ENCODE measurements around the gene LCK. TPM values are rescaled to one million over a fixed set of nuclear protein-coding genes. Genes with fewer than 3 reads are reported as not detected.

Gene LCK
- total RNA-seq, 1 donor from 2014 or later, result 1.1 TPM

DNA sequence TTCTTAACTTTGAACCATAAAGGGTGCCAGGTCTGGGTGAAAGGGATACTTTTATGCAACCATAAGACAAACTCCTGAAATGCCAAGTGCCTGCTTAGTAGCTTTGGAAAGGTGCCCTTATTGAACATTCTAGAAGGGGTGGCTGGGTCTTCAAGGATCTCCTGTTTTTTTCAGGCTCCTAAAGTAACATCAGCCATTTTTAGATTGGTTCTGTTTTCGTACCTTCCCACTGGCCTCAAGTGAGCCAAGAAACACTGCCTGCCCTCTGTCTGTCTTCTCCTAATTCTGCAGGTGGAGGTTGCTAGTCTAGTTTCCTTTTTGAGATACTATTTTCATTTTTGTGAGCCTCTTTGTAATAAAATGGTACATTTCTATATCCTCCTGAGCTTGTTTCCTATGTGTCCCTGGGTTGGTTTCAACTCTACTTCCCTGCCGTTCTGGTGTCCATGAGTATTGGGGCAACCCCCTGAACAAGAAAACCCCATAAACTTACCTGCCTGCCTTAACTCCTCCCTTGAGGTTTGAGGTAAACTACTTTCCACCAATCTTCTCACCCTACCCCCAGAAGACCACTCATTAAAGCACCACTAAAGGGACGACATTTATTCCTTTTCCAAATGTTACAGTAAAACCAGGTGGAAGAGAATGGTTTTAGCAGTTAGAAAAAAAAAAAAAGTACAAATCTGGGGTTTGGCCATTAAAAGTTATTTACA lies 82.3 kb downstream of the LCK start:
- no peaks in the 10 kb centered on the region for H3K9me3 Mint-ChIP-seq (ENCODE audit: unreplicated experiment)
- peaks cover 23% of the 10 kb centered on the region for H3K27me3 Mint-ChIP-seq (ENCODE audit: unreplicated experiment)
- H3K36me3 Mint-ChIP-seq (ENCODE audit: low read depth, unreplicated experiment), result peaks cover 47% of the 10 kb centered on the region
- peak overlapping the region; percentile 98 for H3K4me3 Mint-ChIP-seq (ENCODE audit: unreplicated experiment)
- H3K27ac Mint-ChIP-seq (ENCODE audit: unreplicated experiment), result peak overlapping the region; percentile 86
- TF ChIP-seq, protein P1, sequence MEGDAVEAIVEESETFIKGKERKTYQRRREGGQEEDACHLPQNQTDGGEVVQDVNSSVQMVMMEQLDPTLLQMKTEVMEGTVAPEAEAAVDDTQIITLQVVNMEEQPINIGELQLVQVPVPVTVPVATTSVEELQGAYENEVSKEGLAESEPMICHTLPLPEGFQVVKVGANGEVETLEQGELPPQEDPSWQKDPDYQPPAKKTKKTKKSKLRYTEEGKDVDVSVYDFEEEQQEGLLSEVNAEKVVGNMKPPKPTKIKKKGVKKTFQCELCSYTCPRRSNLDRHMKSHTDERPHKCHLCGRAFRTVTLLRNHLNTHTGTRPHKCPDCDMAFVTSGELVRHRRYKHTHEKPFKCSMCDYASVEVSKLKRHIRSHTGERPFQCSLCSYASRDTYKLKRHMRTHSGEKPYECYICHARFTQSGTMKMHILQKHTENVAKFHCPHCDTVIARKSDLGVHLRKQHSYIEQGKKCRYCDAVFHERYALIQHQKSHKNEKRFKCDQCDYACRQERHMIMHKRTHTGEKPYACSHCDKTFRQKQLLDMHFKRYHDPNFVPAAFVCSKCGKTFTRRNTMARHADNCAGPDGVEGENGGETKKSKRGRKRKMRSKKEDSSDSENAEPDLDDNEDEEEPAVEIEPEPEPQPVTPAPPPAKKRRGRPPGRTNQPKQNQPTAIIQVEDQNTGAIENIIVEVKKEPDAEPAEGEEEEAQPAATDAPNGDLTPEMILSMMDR (IDR thresholded peaks at IDR 0.05; ENCODE audit: unreplicated experiment), result no peak
- no peak for DNase-seq (ENCODE audit: low spot score)
- peaks cover 34% of the 10 kb centered on the region for H3K4me1 Mint-ChIP-seq (ENCODE audit: unreplicated experiment)

DNA sequence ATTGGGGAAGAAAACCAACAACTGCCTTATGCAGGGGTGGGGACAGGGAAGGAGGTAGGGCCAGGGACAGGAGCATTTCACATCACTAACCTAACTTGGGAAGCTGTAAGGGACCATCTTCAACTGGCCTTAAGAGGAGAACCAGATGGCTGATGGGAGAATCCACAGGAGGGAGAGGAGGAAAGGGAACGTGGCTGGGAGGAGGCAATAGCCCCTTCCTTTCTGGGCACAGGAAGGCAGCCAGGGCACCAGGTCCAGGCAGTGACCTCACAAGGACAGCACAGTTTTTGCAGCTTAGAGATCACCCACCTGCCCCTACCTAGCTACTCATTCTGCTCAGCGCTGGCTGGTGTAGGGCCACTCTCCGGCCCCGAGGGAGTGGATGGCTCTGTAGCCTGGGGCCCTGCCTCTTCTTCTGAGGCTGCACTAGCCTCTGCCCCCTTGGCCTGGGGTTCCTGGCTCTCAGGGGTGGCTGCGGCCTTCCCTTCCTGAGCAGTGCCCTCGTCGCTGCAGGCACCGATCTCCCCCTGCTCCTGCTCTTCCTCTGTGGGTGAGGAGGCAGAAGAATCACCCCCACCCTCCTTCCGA lies 83.3 kb downstream of the LCK start:
- Mint-ChIP-seq H3K27me3 (ENCODE audit: unreplicated experiment) (peaks cover 30% of the 10 kb centered on the region), H3K27ac (ENCODE audit: unreplicated experiment) (peak overlapping the region; percentile 70), H3K4me1 (ENCODE audit: unreplicated experiment) (peaks cover 39% of the 10 kb centered on the region), H3K9me3 (ENCODE audit: unreplicated experiment) (no peaks in the 10 kb centered on the region), H3K4me3 (ENCODE audit: unreplicated experiment) (peak overlapping the region; percentile 98), H3K36me3 (ENCODE audit: low read depth, unreplicated experiment) (peaks cover 46% of the 10 kb centered on the region)
- TF ChIP-seq, protein P1 (IDR thresholded peaks at IDR 0.05; ENCODE audit: unreplicated experiment), result no peak
- no peak for DNase-seq (ENCODE audit: low spot score)

DNA sequence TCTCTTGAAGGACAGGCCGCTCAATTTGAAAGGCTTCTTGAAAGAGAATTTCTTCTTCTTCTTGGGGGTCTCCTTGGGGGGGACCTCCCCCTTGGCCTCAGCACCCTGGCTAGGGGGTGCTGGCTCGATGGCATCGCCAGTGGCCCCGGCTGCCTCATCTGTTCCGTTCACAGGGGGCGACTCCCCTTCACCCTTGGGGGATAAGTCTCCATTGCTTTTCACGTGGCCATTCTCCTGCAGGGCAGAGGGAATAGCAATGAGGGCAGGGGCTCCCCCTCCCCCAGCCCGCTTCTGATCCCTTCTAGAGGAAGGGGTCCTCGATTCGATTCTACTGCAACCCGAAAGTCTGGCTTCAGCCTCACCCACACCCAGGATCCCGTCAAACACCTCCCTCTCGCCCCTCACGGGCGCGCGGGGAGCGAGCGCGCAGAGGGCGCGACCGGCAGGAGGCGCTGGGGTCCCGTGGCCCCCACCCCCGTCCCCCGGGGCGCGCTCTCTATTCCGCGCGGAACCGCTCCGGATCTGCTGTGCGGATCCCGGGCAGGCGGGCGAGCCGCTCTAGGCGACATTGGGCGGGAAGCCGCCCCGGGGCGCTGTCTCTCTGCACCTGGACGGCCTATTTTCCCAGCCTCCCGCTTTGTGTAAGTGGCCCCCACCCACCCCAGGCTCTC lies 83.9 kb downstream of the LCK start:
- Mint-ChIP-seq H3K4me1 (ENCODE audit: unreplicated experiment) (peaks cover 42% of the 10 kb centered on the region), H3K27me3 (ENCODE audit: unreplicated experiment) (peaks cover 35% of the 10 kb centered on the region), H3K9me3 (ENCODE audit: unreplicated experiment) (no peaks in the 10 kb centered on the region), H3K27ac (ENCODE audit: unreplicated experiment) (peak overlapping the region; percentile 84), H3K4me3 (ENCODE audit: unreplicated experiment) (peak overlapping the region; percentile 98), H3K36me3 (ENCODE audit: low read depth, unreplicated experiment) (peaks cover 43% of the 10 kb centered on the region)
- peak; percentile 58 for DNase-seq (ENCODE audit: low spot score)
- TF ChIP-seq, protein P1 (IDR thresholded peaks at IDR 0.05; ENCODE audit: unreplicated experiment), result peak; percentile 55

DNA sequence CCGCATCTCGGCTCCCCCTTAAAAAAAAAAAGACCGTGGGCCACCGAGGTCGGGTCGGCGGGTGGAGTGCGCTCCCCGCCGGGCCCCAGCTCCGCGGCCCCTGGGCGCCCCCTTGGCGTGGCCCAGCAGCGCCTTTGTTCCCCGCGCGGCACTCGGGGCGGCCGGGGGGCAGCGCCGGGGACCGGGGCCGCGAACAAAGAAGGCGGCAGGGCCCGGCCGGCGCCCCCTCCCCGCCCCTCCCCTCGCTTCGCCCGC lies 84.4 kb downstream of the LCK start:
- Mint-ChIP-seq H3K27me3 (ENCODE audit: unreplicated experiment) (peaks cover 35% of the 10 kb centered on the region), H3K4me3 (ENCODE audit: unreplicated experiment) (peak overlapping the region; percentile 98), H3K27ac (ENCODE audit: unreplicated experiment) (no peak overlapping the region), H3K4me1 (ENCODE audit: unreplicated experiment) (peaks cover 44% of the 10 kb centered on the region), H3K36me3 (ENCODE audit: low read depth, unreplicated experiment) (peaks cover 43% of the 10 kb centered on the region), H3K9me3 (ENCODE audit: unreplicated experiment) (no peaks in the 10 kb centered on the region)
- DNase-seq (ENCODE audit: low spot score), result no peak
- TF ChIP-seq, protein P1 (IDR thresholded peaks at IDR 0.05; ENCODE audit: unreplicated experiment), result no peak

Other genes starting within 250 kb of the LCK start
- gene KHDRBS1, start 237.4 kb upstream of the LCK start, total RNA-seq (ENCODE audit: unreplicated experiment), result 203 TPM
- gene TMEM39B, start 178.3 kb upstream of the LCK start, total RNA-seq (ENCODE audit: unreplicated experiment), result 26.9 TPM
- gene KPNA6, start 143.2 kb upstream of the LCK start, total RNA-seq (ENCODE audit: unreplicated experiment), result 95.3 TPM
- 65.3 TPM for gene TXLNA, start 71.6 kb upstream of the LCK start, total RNA-seq (ENCODE audit: unreplicated experiment)
- gene CCDC28B, start 50.7 kb upstream of the LCK start, total RNA-seq (ENCODE audit: unreplicated experiment), result 22.9 TPM
- gene IQCC, start 45.6 kb upstream of the LCK start, total RNA-seq (ENCODE audit: unreplicated experiment), result 1.9 TPM
- gene DCDC2B, start 42.2 kb upstream of the LCK start, total RNA-seq (ENCODE audit: unreplicated experiment), result not detected
- 23.2 TPM for gene TMEM234, start 28.9 kb upstream of the LCK start, total RNA-seq (ENCODE audit: unreplicated experiment)
- 174 TPM for gene EIF3I, start 28.9 kb upstream of the LCK start, total RNA-seq (ENCODE audit: unreplicated experiment)
- gene FAM167B, start 4.0 kb upstream of the LCK start, total RNA-seq (ENCODE audit: unreplicated experiment), result 1.4 TPM
- 143 TPM for gene HDAC1, start 40.8 kb downstream of the LCK start, total RNA-seq (ENCODE audit: unreplicated experiment)
- 730 TPM for gene MARCKSL1, start 85.0 kb downstream of the LCK start, total RNA-seq (ENCODE audit: unreplicated experiment)
- gene FAM229A, start 111.2 kb downstream of the LCK start, total RNA-seq (ENCODE audit: unreplicated experiment), result 8.5 TPM
- 0.67 TPM for gene TSSK3, start 111.3 kb downstream of the LCK start, total RNA-seq (ENCODE audit: unreplicated experiment)
- 79.0 TPM for gene BSDC1, start 143.2 kb downstream of the LCK start, total RNA-seq (ENCODE audit: unreplicated experiment)
- 0.92 TPM for gene ZBTB8B, start 213.8 kb downstream of the LCK start, total RNA-seq (ENCODE audit: unreplicated experiment)